ENCODE measurements around the gene PCSK6. TPM values are rescaled to one million over a fixed set of nuclear protein-coding genes. Genes with fewer than 3 reads are reported as not detected.

Gene PCSK6
- total RNA-seq, 1 donor from 2014 or later = 16.6 TPM

- no peaks in the 10 kb centered on the region for H3K36me3 ChIP-seq
- peak; percentile 86 for DNase-seq
- peak; percentile 54 for TF ChIP-seq CTCF (IDR thresholded peaks at IDR 0.05)
- intact Hi-C loops (cut with DNase I) = no loop called here
- no peaks in the 10 kb centered on the region for H3K9me3 ChIP-seq
- peak overlapping the region; percentile 47 for H3K27ac ChIP-seq
- H3K4me1 ChIP-seq = no peaks in the 10 kb centered on the region
- ATAC-seq = peak; percentile 91
- H3K4me3 ChIP-seq = peak overlapping the region; percentile 38
- no peaks in the 10 kb centered on the region for H3K27me3 ChIP-seq
Measured at GRCh38 chr15:101320501-101321052, 168.9 kb downstream of the PCSK6 start.

GRCh38 chr15:101318839-101319238, 170.7 kb downstream of the PCSK6 start:
- no peaks in the 10 kb centered on the region for H3K4me1 ChIP-seq
- no peaks in the 10 kb centered on the region for H3K36me3 ChIP-seq
- H3K27ac ChIP-seq = no peak overlapping the region
- no peak for TF ChIP-seq CTCF (IDR thresholded peaks at IDR 0.05)
- no peaks in the 10 kb centered on the region for H3K9me3 ChIP-seq
- intact Hi-C loops (cut with DNase I) = no loop called here
- DNase-seq = peak; percentile 32
- no peak overlapping the region for H3K4me3 ChIP-seq
- H3K27me3 ChIP-seq = no peaks in the 10 kb centered on the region
- no peak for ATAC-seq

- no peak overlapping the region for H3K27ac ChIP-seq
- H3K9me3 ChIP-seq = no peaks in the 10 kb centered on the region
- peak; percentile 42 for ATAC-seq
- H3K36me3 ChIP-seq = no peaks in the 10 kb centered on the region
- intact Hi-C loops (cut with DNase I) = no loop called here
- no peak for TF ChIP-seq CTCF (IDR thresholded peaks at IDR 0.05)
- no peaks in the 10 kb centered on the region for H3K27me3 ChIP-seq
- H3K4me1 ChIP-seq = no peaks in the 10 kb centered on the region
- DNase-seq = no peak
- no peak overlapping the region for H3K4me3 ChIP-seq
Measured at GRCh38 chr15:101318147-101318819, 171.2 kb downstream of the PCSK6 start.

GRCh38 chr15:101317336-101317872, 172.1 kb downstream of the PCSK6 start:
- TF ChIP-seq CTCF (IDR thresholded peaks at IDR 0.05) = no peak
- intact Hi-C loops (cut with DNase I) = no loop called here
- Histone ChIP-seq H3K4me3 (no peak overlapping the region), H3K9me3 (no peaks in the 10 kb centered on the region), H3K27me3 (no peaks in the 10 kb centered on the region), H3K4me1 (no peaks in the 10 kb centered on the region), H3K36me3 (no peaks in the 10 kb centered on the region), H3K27ac (no peak overlapping the region)
- ATAC-seq (no peak), DNase-seq (no peak)

GRCh38 chr15:101316529-101316928, 173.0 kb downstream of the PCSK6 start:
- Histone ChIP-seq H3K4me3 (no peak overlapping the region), H3K27ac (no peak overlapping the region), H3K36me3 (no peaks in the 10 kb centered on the region), H3K9me3 (no peaks in the 10 kb centered on the region), H3K4me1 (no peaks in the 10 kb centered on the region), H3K27me3 (no peaks in the 10 kb centered on the region)
- TF ChIP-seq CTCF (IDR thresholded peaks at IDR 0.05) = no peak
- peak; percentile 29 for DNase-seq
- ATAC-seq = no peak
- intact Hi-C loops (cut with DNase I) = no loop called here
